Measurements from ENCODE around the gene MCAT.

DNA sequence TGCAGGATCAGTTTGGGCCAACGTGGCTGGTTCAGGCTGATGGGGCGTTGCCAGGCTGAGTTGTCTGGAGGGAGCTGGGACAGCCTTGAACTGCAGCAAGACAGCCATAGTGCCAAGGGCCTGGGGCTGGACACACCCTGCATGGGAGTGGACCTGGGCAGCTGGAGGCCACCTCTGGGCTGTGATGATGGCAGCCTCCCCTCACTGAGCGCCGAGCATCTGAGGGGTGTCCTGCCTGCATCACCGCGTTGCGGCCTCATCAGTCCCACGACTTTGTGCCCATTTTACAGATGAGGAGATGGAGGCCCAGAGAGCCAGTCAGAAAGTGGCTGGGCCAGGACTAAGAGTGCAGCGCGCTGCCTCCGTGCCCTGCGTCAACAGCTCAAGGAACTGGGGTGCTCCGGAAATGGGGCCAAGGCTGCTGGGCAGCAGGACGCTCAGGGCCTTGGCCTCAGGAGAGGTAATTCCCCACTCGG lies 7.6 kb upstream of the MCAT start:
- TF ChIP-seq, protein P1, sequence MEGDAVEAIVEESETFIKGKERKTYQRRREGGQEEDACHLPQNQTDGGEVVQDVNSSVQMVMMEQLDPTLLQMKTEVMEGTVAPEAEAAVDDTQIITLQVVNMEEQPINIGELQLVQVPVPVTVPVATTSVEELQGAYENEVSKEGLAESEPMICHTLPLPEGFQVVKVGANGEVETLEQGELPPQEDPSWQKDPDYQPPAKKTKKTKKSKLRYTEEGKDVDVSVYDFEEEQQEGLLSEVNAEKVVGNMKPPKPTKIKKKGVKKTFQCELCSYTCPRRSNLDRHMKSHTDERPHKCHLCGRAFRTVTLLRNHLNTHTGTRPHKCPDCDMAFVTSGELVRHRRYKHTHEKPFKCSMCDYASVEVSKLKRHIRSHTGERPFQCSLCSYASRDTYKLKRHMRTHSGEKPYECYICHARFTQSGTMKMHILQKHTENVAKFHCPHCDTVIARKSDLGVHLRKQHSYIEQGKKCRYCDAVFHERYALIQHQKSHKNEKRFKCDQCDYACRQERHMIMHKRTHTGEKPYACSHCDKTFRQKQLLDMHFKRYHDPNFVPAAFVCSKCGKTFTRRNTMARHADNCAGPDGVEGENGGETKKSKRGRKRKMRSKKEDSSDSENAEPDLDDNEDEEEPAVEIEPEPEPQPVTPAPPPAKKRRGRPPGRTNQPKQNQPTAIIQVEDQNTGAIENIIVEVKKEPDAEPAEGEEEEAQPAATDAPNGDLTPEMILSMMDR (IDR thresholded peaks at IDR 0.05; ENCODE audit: extremely low read depth in 1 of 2, insufficient read depth in 1 of 2, low read depth in 1 of 2, low read length in 2 of 2) = no peak
- TF ChIP-seq EZH2 (IDR thresholded peaks at IDR 0.05; ENCODE audit: borderline replicate concordance, low read depth, low read length, severe bottlenecking) = no peak
- TF ChIP-seq POLR2A (IDR thresholded peaks at IDR 0.05; ENCODE audit: low read depth, low read length) = no peak
- TF ChIP-seq MYC (IDR thresholded peaks at IDR 0.05; ENCODE audit: low read depth, low read length) = no peak
- no peak for TF ChIP-seq POLR2AphosphoS5 (IDR thresholded peaks at IDR 0.05; ENCODE audit: insufficient read depth, low read depth, low read length)
- no peak for TF ChIP-seq GATA2 (IDR thresholded peaks at IDR 0.05; ENCODE audit: insufficient read depth, insufficient read length, low read depth, low read length)

All from endothelial cell of umbilical vein (primary cell).